K562 (cell line): ENCODE results near the gene TXNRD2. TPM values are rescaled to one million over a fixed set of nuclear protein-coding genes. Genes with fewer than 3 reads are reported as not detected.

Experiments
- CEBPG ChIP-seq, 3 experiments: fragments of 200-800 bp in 1 of 3; sonication (Bioruptor generic) in 1 of 3; sonication (generic) in 1 of 3; formaldehyde crosslinking in 1 of 3; IDR thresholded peaks in 2 of 3; conservative IDR thresholded peaks in 1 of 3; 2 replicates each; pipeline versions ENCODE4 v1.6.1 to v1.8.0; 2016 to 2022; ENCODE audit warnings: missing compliant biosample characterization in 2 of 3, missing genetic modification characterization in 2 of 3, mild to moderate bottlenecking in 1 of 3, missing genetic modification reagents in 1 of 3
- CXXC5 ChIP-seq: fragments of 250-450 bp; sonication (Bioruptor Pico); IDR thresholded peaks from 2 replicates; pipeline ENCODE4 v1.8.0; 2022; ENCODE audit warnings: inconsistent platforms, mild to moderate bottlenecking, moderate library complexity
- FOXJ2 ChIP-seq: fragments of 200-800 bp; sonication (Bioruptor generic); IDR thresholded peaks from 2 replicates; pipeline ENCODE4 v1.6.1; 2016; ENCODE audit warnings: missing genetic modification characterization, missing compliant biosample characterization
- FOXK1 ChIP-seq: sonication (generic); formaldehyde crosslinking; IDR thresholded peaks from 2 replicates; pipeline ENCODE4 v1.8.0; 2022; ENCODE audit warnings: missing genetic modification reagents, mild to moderate bottlenecking, borderline replicate concordance
- GATAD2A ChIP-seq: fragments of 450-650 bp; IDR thresholded peaks from 2 replicates; pipeline ENCODE4 v1.6.1; 2017
- ILF3 ChIP-seq: fragments of 450-650 bp; IDR thresholded peaks from 2 replicates; pipeline ENCODE4 v1.6.1; 2018; ENCODE audit warnings: antibody characterized with exemption, mild to moderate bottlenecking, moderate library complexity, borderline replicate concordance
- KDM1A ChIP-seq, 2 experiments: fragments of 450-650 bp; IDR thresholded peaks; 2 replicates each; pipeline ENCODE4 v1.6.1; 2016; ENCODE audit warnings: mild to moderate bottlenecking in 2 of 2
- MYNN ChIP-seq, 2 experiments: sonication (generic); formaldehyde crosslinking in 1 of 2; IDR thresholded peaks; 2 replicates each; pipeline versions ENCODE4 v1.5.0 to v1.6.1; 2016 to 2020; ENCODE audit warnings: antibody characterized with exemption in 1 of 2, missing genetic modification reagents in 1 of 2
- PHTF2 ChIP-seq: fragments of 250-450 bp; sonication (Bioruptor Pico); IDR thresholded peaks from 2 replicates; pipeline ENCODE4 v1.5.0; 2021; ENCODE audit warnings: mild to moderate bottlenecking
- POLR3G ChIP-seq: IDR thresholded peaks from 2 replicates; pipeline ENCODE4 v1.6.1; 2011; ENCODE audit not compliant: insufficient read length, insufficient replicate concordance; ENCODE audit errors: extremely low read depth
- RBM39 ChIP-seq: fragments of 200-400 bp; formaldehyde crosslinking; optimal IDR thresholded peaks from 2 replicates; pipeline ENCODE3; 2018; ENCODE audit warnings: low read depth, low read length
- STAG1 ChIP-seq: sonication (generic); formaldehyde crosslinking; IDR thresholded peaks from 2 replicates; pipeline ENCODE4 v1.5.0; 2020; ENCODE audit warnings: missing genetic modification reagents, borderline replicate concordance
- ZFX ChIP-seq: sonication (generic); formaldehyde crosslinking; IDR thresholded peaks from 2 replicates; pipeline ENCODE4 v1.8.0; 2022; ENCODE audit warnings: mild to moderate bottlenecking, missing genetic modification reagents, moderate library complexity
- ZKSCAN8 ChIP-seq: fragments of 200-800 bp; sonication (Bioruptor generic); IDR thresholded peaks from 2 replicates; pipeline ENCODE4 v1.6.1; 2016; ENCODE audit warnings: missing genetic modification characterization, missing compliant biosample characterization
- ZNF324 ChIP-seq: fragments of 250-450 bp; sonication (Bioruptor Pico); IDR thresholded peaks from 2 replicates; pipeline ENCODE4 v1.4.0; 2020; ENCODE audit warnings: mild to moderate bottlenecking
- polyA plus RNA-seq, 8 experiments: library from polyadenylated mRNA; depleted of rRNA in 4 of 8; stranded (reverse) in 5 of 8; unstranded in 3 of 8; fragments of >200 nt; fragmentation: Nextera tagmentation in 2 of 8; fragmentation: Illumina TruSeq in 1 of 8; extraction: Ambion mirVana in 2 of 8; extraction: Trizol in 1 of 8; gene quantifications; 2 replicates each; pipeline versions ENCODE4 v1.2.1 to v1.2.3, GENCODE V29; 2011 to 2014; ENCODE audit warnings: inconsistent platforms in 1 of 8, missing spikeins in 1 of 8
- total RNA-seq, 7 experiments: library from RNA; depleted of rRNA in 6 of 7; stranded (reverse); fragments of >200 nt in 6 of 7; fragmentation: Illumina TruSeq in 2 of 7; extraction: Trizol in 2 of 7; gene quantifications; 2 replicates each; pipeline versions ENCODE4 v1.2.1 to v1.2.3, GENCODE V29; 2011 to 2021; ENCODE audit warnings: low replicate concordance in 1 of 7
- TF ChIP-seq, protein P1 (sequence below): fragments of 250-450 bp; sonication (Bioruptor Pico); IDR thresholded peaks from 2 replicates; pipeline ENCODE4 v1.8.0; 2021; ENCODE audit warnings: moderate library complexity, mild to moderate bottlenecking, inconsistent platforms
- TF ChIP-seq, protein P2 (sequence below): fragments of 250-450 bp; sonication (Bioruptor Pico); IDR thresholded peaks from 2 replicates; pipeline ENCODE4 v1.5.1; 2021; ENCODE audit warnings: mild to moderate bottlenecking
- TF ChIP-seq, protein P3 (sequence below): IDR thresholded peaks from 2 replicates; pipeline ENCODE4 v1.6.1; 2011; ENCODE audit warnings: borderline replicate concordance, low read depth, mild to moderate bottlenecking, moderate library complexity, low read length; ENCODE audit not compliant: insufficient read depth, poor library complexity, severe bottlenecking
- TF ChIP-seq, protein P4 (sequence below): fragments of 450-650 bp; formaldehyde crosslinking; IDR thresholded peaks from 2 replicates; pipeline ENCODE4 v1.4.0; 2022; ENCODE audit warnings: mild to moderate bottlenecking, moderate library complexity

Gene TXNRD2
- total and polyA plus RNA-seq, 9 of the 15 experiments (the other 6 are each of a cell fraction or from before 2014, with no cell fraction given), result 3.3 to 80.2 (median 49.4) TPM

DNA sequence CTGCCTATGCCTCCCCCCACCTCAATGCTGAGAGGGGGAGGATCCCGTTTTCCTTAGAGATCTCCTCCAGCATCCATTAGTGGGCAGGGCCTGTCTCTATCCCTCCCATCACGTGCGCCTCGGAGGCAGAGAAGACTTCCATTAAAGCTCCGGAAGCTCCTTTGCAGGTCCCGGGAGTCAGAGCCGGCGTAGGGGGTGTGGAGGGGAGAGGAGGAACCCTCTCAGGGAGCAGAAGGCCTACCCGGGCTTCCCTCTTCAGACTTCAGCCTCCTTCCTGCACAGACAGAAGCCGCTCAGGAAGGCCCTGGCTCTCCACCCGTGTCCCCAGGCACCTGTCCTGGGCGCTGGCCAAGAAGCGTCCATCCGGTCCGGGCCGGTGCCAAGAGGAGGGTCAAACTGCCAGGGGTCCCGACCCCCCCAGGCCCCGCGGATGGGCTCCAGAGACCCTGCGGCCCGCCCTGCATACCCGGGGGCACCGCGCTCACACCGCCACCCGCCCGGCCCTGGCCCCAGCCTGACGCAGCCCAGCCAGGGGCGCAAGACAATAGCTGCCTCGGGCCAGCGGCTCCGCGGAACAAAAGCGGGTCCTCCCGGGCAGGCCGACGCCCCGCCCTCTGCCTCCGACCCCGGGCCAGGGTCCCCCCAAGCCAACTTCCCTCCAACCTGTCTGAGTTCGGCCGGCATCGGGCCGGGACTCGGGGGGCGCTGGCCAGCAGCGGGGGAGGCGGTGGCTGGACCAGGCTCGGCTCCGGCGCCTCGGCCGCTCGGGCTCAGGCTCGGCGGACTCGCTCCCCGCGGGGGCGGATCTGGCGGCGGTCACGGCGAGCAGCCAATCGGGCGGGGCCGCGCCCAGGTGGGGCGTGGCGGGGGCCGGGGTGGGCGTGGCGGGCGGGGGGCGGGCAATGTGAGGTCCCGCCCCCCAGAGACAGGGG is 45.1 kb upstream of the TXNRD2 start (continued):
- TF ChIP-seq, protein P1, sequence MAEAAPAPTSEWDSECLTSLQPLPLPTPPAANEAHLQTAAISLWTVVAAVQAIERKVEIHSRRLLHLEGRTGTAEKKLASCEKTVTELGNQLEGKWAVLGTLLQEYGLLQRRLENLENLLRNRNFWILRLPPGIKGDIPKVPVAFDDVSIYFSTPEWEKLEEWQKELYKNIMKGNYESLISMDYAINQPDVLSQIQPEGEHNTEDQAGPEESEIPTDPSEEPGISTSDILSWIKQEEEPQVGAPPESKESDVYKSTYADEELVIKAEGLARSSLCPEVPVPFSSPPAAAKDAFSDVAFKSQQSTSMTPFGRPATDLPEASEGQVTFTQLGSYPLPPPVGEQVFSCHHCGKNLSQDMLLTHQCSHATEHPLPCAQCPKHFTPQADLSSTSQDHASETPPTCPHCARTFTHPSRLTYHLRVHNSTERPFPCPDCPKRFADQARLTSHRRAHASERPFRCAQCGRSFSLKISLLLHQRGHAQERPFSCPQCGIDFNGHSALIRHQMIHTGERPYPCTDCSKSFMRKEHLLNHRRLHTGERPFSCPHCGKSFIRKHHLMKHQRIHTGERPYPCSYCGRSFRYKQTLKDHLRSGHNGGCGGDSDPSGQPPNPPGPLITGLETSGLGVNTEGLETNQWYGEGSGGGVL (CRISPR knock-in tag), result no peak
- TF ChIP-seq MYNN (IDR thresholded peaks at IDR 0.05), result no peak
- no peak for TF ChIP-seq MYNN (CRISPR knock-in tag; IDR thresholded peaks at IDR 0.05)
- TF ChIP-seq, protein P2, sequence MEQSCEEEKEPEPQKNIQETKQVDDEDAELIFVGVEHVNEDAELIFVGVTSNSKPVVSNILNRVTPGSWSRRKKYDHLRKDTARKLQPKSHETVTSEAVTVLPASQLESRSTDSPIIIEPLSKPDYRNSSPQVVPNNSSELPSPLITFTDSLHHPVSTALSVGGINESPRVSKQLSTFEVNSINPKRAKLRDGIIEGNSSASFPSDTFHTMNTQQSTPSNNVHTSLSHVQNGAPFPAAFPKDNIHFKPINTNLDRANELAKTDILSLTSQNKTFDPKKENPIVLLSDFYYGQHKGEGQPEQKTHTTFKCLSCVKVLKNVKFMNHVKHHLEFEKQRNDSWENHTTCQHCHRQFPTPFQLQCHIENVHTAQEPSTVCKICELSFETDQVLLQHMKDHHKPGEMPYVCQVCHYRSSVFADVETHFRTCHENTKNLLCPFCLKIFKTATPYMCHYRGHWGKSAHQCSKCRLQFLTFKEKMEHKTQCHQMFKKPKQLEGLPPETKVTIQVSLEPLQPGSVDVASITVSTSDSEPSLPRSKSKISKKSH (CRISPR knock-in tag), result 0 out of 2 replicates have a peak, but pooled peaks have one; percentile 56
- no peak for TF ChIP-seq ZKSCAN8 (CRISPR knock-in tag)
- TF ChIP-seq, protein P3, sequence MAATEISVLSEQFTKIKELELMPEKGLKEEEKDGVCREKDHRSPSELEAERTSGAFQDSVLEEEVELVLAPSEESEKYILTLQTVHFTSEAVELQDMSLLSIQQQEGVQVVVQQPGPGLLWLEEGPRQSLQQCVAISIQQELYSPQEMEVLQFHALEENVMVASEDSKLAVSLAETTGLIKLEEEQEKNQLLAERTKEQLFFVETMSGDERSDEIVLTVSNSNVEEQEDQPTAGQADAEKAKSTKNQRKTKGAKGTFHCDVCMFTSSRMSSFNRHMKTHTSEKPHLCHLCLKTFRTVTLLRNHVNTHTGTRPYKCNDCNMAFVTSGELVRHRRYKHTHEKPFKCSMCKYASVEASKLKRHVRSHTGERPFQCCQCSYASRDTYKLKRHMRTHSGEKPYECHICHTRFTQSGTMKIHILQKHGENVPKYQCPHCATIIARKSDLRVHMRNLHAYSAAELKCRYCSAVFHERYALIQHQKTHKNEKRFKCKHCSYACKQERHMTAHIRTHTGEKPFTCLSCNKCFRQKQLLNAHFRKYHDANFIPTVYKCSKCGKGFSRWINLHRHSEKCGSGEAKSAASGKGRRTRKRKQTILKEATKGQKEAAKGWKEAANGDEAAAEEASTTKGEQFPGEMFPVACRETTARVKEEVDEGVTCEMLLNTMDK, result no peak
- no peak for TF ChIP-seq CEBPG (CRISPR knock-in tag; IDR thresholded peaks at IDR 0.05)
- TF ChIP-seq CEBPG (tag; conservative IDR thresholded peaks at IDR 0.05 in 1 of 2, IDR thresholded peaks at IDR 0.05 in 1 of 2), result no peak
- no peak for TF ChIP-seq ZFX
- TF ChIP-seq POLR3G, result no peak
- TF ChIP-seq FOXK1 (CRISPR knock-in tag), result no peak
- peak; percentile 92 for TF ChIP-seq CXXC5 (CRISPR knock-in tag)
- TF ChIP-seq ILF3, result no peak
- TF ChIP-seq PHTF2 (CRISPR knock-in tag), result no peak
- TF ChIP-seq, protein P4, sequence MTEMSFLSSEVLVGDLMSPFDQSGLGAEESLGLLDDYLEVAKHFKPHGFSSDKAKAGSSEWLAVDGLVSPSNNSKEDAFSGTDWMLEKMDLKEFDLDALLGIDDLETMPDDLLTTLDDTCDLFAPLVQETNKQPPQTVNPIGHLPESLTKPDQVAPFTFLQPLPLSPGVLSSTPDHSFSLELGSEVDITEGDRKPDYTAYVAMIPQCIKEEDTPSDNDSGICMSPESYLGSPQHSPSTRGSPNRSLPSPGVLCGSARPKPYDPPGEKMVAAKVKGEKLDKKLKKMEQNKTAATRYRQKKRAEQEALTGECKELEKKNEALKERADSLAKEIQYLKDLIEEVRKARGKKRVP (CRISPR knock-in tag), result no peak
- no peak for TF ChIP-seq FOXJ2 (tag)
- TF ChIP-seq ZNF324 (CRISPR knock-in tag), result no peak
- TF ChIP-seq RBM39, result no peak
- no peak for TF ChIP-seq KDM1A (IDR thresholded peaks at IDR 0.05)
- no peak for TF ChIP-seq STAG1 (CRISPR knock-in tag)
- TF ChIP-seq GATAD2A, result peak; percentile 100
